ENCODE data around the gene VSNL1.

The VSNL1 gene

GRCh38 chr2:17646081-17646554 is 105.6 kb downstream of the VSNL1 start:
- DNase-seq (ENCODE audit: low spot score): peak; percentile 28

DNA sequence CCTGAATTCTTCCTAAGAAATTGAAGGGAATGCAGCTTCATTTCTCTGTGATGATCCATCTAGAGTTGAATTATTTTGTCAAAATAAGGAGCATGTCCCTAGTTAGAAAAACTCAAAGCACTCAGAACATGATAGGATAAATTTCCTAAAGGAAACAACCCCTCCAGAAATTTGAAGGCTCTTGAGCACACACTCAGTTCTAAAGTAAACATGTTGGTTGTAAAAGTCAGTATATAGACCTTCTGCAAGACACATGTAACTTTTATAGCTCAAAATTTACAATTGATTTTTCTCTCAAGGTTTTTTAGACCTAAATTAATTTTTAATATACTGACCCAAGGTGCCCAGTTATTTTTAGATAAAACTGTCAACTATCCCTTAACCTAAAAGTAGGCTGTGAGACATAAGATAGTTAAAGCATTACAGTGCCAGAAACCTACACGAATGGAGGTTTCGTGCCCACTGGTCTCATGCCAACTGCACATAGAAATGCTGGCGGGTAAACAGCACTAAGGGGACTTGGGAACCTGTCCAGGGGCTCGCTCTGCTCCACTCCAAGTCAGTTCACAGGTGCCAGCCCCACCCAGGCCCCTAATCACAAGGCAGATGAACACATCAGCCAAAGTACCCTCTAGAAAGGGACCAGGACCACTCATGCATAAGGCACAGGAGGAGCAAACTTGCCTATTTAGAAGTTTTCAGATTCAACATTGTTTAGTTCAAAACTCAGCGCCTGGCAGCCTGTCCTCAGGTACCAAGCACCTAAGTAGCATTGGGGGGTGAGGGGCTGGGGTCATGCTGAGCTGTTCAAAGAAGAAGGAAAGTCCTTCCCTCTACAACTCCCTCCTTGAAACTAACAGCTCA is 106.6 kb downstream of the VSNL1 start:
- no peak for DNase-seq (ENCODE audit: low spot score)

DNA sequence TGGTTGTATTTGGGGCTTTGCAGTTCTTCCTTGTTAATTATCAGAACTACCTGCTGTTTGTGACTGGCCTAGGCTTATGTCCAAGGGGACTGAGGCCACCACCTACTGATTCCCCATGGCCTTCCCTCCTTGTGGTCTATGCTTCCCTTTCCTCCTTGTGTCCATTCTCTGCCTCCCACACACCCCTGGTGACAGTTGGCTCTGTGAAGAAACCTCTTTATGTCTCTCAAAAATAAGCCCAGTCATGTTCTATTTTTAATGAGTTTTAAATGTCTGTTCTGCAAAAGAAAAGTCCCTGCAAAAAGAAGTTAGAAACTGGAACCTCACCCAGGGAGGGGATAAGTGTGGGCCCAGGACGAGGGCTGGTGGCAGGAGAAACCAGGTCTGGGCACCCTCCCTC is 108.1 kb downstream of the VSNL1 start:
- no peak for DNase-seq (ENCODE audit: low spot score)

DNA sequence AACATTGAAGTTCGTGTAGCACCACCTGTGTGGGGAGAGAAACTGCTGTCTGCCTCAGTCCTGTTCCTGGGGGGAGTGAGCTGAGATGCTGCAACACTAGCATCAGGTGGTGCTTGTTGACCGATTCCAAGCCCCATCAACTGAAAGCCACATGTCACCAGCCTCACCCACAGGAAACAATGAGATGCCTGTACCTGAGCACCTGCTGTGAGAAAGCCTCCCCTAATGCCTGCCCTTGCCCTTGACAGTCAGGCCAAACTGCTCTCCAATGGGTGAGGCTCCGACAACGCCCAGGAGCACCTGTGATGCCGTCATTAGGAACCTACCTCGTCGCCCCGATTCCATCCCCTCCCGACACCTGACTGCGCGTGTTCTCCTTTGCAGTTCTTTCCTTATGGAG is 108.5 kb downstream of the VSNL1 start:
- no peak for DNase-seq (ENCODE audit: low spot score)

GRCh38 chr2:17652681-17653394 is 112.3 kb downstream of the VSNL1 start:
- DNase-seq (ENCODE audit: low spot score): no peak

DNA sequence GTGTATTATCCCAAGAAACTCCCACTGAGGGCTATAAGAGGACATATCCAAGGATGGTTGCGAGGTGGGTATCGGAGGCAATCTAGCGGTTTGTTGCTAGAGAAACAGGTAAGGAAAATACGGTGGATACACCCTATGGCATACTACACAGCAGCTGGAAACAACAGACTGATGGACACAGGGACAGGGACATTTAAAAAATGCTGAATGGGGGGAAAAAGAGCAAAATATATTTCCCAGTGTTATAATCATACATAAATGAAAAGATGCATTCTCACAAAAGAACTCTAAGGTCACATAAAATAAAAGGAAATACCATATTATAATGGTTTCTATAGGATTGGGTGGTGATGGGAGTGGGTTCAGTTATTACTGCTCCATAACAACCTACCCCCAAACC is 117.3 kb downstream of the VSNL1 start:
- DNase-seq (ENCODE audit: low spot score): no peak

GRCh38 chr2:17658251-17658843 is 117.9 kb downstream of the VSNL1 start:
- DNase-seq (ENCODE audit: low spot score): no peak

GRCh38 chr2:17660219-17660618 is 119.7 kb downstream of the VSNL1 start:
- DNase-seq (ENCODE audit: low spot score): no peak

DNA sequence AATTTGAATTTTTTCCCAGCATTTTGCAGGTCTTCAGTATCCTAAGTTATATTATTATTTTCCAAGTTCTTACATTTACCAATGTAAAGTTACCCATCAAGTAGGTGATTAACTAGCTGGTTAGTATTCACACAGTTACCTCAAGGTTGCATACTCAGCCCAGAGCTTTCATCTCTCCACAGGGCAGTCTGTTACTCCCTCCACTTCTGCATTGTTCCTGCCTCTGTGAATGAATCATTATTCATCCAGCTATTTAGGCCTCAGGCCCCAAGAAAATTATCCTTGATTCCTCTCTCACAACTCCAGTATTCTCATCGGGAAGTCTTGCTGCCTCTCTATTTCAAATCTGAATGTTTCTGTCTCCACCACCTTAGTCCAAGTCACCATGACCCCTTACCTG is 121.0 kb downstream of the VSNL1 start:
- DNase-seq (ENCODE audit: low spot score): no peak

- no peak for DNase-seq (ENCODE audit: low spot score)
Measured at GRCh38 chr2:17662723-17663122, 122.2 kb downstream of the VSNL1 start.

- DNase-seq (ENCODE audit: low spot score): no peak
Measured at GRCh38 chr2:17664534-17664933, 124.0 kb downstream of the VSNL1 start.

- no peak for DNase-seq (ENCODE audit: low spot score)
Measured at GRCh38 chr2:17667898-17668297, 127.4 kb downstream of the VSNL1 start.

DNA sequence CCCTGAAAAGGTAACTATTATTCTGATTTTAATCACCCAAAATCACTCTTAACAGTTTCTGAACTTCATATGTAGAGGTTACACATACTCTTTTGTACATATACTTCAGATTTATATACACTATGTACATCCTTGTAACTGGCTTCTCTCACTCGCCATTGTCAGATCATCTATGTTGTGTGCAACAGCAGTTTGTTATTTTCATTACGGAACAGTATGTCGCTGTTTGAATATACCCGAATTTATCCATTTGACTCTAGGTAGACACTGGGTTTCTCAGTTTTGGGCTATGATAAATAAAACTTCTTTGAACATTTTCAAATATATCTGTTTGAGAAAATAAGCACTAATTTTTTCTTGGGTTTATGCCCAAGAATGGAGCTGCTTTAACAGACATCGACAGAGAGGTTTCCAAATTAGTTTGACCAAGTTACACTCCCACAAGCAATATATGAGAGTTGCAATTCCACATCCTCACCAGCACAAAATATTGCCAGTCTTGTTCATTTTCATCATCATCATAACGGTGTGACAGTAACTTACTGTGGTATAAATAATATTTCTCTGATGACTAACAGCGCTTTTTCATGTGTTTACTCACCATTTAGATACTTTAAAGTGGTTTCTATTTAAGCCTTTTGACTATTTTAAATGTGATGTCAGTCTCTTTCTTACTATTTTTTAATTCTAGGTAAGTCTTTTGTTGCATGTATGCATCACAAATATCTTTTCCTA is 132.3 kb downstream of the VSNL1 start:
- DNase-seq (ENCODE audit: low spot score): no peak

DNA sequence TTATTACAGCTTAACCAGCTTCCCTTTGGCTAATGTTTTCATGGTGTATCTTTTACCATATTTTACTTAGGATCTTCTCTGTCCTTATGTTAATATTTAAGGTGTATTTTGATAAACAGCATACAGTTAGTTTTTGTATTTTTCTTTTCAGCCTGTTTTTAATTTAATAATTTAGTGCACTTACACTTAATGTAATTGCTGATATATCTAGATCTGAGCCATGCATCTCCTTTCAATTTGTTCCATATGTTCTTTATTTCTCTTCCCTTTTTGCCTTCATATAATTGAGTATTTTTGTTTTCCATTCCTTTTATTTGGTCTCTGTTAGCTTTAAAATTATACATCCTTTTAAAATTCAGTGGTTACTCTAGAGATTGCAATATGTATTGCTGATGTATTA is 134.3 kb downstream of the VSNL1 start:
- no peak for DNase-seq (ENCODE audit: low spot score)

DNA sequence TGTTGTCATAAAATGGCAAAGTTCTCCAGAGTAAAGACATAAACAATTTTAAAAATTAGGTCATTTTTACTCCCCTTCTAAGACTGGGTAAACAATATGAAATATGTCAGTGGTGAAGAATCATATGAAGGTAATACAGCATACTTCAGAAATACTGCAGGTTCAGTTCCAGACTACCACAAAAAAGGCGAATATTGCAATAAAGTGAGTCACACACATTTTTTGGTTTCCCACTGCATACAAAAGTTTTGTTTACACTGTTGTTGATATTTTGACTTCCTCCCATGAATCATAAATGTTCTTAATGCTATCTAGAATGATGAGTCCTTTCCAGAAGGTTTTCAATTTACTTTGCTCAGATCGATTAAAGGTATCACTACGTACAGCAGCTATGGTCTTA is 139.6 kb downstream of the VSNL1 start:
- DNase-seq (ENCODE audit: low spot score): no peak

DNA sequence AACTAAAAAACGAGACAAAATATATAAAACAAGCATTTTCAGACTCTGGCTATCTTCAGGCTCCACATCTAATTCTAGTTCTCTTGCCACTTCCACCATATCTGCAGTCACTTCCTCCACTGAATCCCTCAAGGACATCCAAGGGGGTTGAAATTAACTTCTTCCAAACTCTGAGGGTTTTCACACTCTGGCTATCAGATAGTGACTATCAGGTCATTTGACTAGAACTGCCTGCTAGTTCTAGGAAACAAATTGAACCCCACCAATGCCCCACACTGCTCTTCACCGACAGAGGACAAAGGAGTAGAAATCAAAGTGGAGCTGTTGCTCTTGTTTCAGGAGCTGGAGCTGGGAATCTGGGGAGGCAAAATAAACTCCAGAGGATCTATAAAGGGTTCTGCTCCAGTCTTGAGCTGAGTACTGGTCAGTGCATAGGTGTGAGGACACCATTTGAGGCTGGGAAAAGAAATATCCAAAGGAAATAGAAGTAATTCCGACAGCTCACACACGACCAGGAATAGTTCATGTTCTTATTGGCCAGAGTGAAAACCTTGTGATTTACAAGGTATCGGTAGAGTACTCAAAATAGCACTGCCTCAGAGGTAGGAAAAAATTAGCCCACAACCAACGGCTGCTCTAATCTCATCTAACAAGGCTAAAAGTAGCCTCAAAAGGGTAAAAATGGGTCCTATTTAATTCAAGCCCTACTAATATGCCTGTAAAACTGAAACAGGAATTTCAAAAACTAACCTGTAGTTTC is 141.8 kb downstream of the VSNL1 start:
- DNase-seq (ENCODE audit: low spot score): no peak

GRCh38 chr2:17683981-17684380 is 143.5 kb downstream of the VSNL1 start:
- no peak for DNase-seq (ENCODE audit: low spot score)

- DNase-seq (ENCODE audit: low spot score): no peak
Measured at GRCh38 chr2:17688600-17688999, 148.1 kb downstream of the VSNL1 start.

GRCh38 chr2:17689010-17689409 is 148.5 kb downstream of the VSNL1 start:
- no peak for DNase-seq (ENCODE audit: low spot score)

GRCh38 chr2:17690776-17691175 is 150.3 kb downstream of the VSNL1 start:
- no peak for DNase-seq (ENCODE audit: low spot score)

All from HuH-7.5 (cell line).